MCF 10A (cell line): ENCODE data around the gene OVOL2. TPM values are rescaled to one million over a fixed set of nuclear protein-coding genes. Genes with fewer than 3 reads are reported as not detected.

ENCODE experiments used
- BruUV-seq: library from RNA; stranded (reverse); fragments of 400-500 nt; replicated peaks from 2 replicates; lab custom pipeline; 2021; lab: Mats Ljungman, UMichigan
- CTCF ChIA-PET: fragments of 300-600 bp; sonication (Branson Sonifier 250); formaldehyde crosslinking; extraction: SDS; loops from one replicate; lab custom pipeline; 2021; ENCODE audit warnings: antibody characterized with exemption, inconsistent platforms; lab: Yijun Ruan, JAX
- POLR2A ChIA-PET: fragments of 300-600, 350-650 bp; sonication (Branson Sonifier 250); formaldehyde crosslinking; extraction: SDS; loops from one replicate; lab custom pipeline; 2020; ENCODE audit warnings: antibody characterized with exemption, inconsistent platforms; lab: Yijun Ruan, JAX
- DNase-seq: peaks from one replicate; pipeline ENCODE4 v3.0.0-alpha.2; 2018; ENCODE audit not compliant: unreplicated experiment
- H3K27ac Mint-ChIP-seq: one replicate; pipeline ENCODE4 v1.8.0; 2022; ENCODE audit warnings: mild to moderate bottlenecking, low read depth, mixed read lengths; ENCODE audit not compliant: unreplicated experiment
- H3K27me3 Mint-ChIP-seq: one replicate; pipeline ENCODE4 v1.8.0; 2022; ENCODE audit warnings: mixed read lengths; ENCODE audit not compliant: insufficient read depth, unreplicated experiment
- H3K36me3 Mint-ChIP-seq: one replicate; pipeline ENCODE4 v1.8.0; 2022; ENCODE audit warnings: mild to moderate bottlenecking, moderate library complexity, mixed read lengths; ENCODE audit not compliant: insufficient read depth, unreplicated experiment
- H3K4me1 Mint-ChIP-seq: one replicate; pipeline ENCODE4 v1.8.0; 2022; ENCODE audit warnings: mixed read lengths; ENCODE audit not compliant: insufficient read depth, unreplicated experiment
- H3K4me3 Mint-ChIP-seq: one replicate; pipeline ENCODE4 v1.8.0; 2022; ENCODE audit warnings: mild to moderate bottlenecking, moderate library complexity, mixed read lengths; ENCODE audit not compliant: unreplicated experiment
- H3K9me3 Mint-ChIP-seq: one replicate; pipeline ENCODE4 v1.8.0; 2022; ENCODE audit warnings: mixed read lengths; ENCODE audit not compliant: unreplicated experiment
- intact Hi-C: fragments of 100-400 bp; cut with micrococcal nuclease; formaldehyde crosslinking; loops from 2 replicates; pipeline ENCODE4 v1.14.1; 2022
- total RNA-seq: library from RNA; stranded (reverse); gene quantifications from 2 replicates; pipeline ENCODE4 v1.2.3, GENCODE V29; 2022
- TF ChIP-seq, protein P1 (sequence below): fragments of 200-600 bp; IDR thresholded peaks from one replicate; pipeline ENCODE4 v1.8.0; 2022; ENCODE audit warnings: antibody characterized with exemption, mild to moderate bottlenecking; ENCODE audit not compliant: unreplicated experiment

Gene OVOL2
- total RNA-seq, 1 experiment from 2014 or later: 2.1 TPM

DNA sequence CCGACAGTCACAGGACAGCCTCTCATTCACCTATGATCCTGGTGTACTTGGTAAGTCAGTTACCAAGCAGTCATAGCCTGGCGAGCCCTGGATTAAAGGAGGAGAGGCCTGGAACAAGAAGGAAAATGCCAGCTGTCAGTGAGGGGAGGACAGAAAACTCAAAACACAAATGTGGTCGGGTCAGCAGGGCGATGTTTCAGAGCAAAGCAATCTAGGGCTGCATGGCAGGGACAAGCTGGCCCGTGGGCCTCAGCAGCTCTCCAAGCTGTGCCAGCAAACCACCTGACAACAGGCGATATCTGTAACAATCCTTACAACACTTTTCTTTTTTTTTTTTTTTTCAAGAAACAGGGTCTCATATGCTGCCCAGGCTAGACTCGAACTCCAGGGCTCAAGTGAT, 48.6 kb downstream of the OVOL2 start:
- Mint-ChIP-seq H3K27me3 (no peaks in the 10 kb centered on the region), H3K9me3 (no peaks in the 10 kb centered on the region), H3K27ac (no peak overlapping the region), H3K36me3 (no peaks in the 10 kb centered on the region), H3K4me3 (no peak overlapping the region), H3K4me1 (no peaks in the 10 kb centered on the region)
- TF ChIP-seq, protein P1, sequence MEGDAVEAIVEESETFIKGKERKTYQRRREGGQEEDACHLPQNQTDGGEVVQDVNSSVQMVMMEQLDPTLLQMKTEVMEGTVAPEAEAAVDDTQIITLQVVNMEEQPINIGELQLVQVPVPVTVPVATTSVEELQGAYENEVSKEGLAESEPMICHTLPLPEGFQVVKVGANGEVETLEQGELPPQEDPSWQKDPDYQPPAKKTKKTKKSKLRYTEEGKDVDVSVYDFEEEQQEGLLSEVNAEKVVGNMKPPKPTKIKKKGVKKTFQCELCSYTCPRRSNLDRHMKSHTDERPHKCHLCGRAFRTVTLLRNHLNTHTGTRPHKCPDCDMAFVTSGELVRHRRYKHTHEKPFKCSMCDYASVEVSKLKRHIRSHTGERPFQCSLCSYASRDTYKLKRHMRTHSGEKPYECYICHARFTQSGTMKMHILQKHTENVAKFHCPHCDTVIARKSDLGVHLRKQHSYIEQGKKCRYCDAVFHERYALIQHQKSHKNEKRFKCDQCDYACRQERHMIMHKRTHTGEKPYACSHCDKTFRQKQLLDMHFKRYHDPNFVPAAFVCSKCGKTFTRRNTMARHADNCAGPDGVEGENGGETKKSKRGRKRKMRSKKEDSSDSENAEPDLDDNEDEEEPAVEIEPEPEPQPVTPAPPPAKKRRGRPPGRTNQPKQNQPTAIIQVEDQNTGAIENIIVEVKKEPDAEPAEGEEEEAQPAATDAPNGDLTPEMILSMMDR: no peak
- BruUV-seq: no TSS peak
- ChIA-PET CTCF (no interaction called here), POLR2A (no interaction called here)
- no peak for DNase-seq
- intact Hi-C loops: no loop called here

DNA sequence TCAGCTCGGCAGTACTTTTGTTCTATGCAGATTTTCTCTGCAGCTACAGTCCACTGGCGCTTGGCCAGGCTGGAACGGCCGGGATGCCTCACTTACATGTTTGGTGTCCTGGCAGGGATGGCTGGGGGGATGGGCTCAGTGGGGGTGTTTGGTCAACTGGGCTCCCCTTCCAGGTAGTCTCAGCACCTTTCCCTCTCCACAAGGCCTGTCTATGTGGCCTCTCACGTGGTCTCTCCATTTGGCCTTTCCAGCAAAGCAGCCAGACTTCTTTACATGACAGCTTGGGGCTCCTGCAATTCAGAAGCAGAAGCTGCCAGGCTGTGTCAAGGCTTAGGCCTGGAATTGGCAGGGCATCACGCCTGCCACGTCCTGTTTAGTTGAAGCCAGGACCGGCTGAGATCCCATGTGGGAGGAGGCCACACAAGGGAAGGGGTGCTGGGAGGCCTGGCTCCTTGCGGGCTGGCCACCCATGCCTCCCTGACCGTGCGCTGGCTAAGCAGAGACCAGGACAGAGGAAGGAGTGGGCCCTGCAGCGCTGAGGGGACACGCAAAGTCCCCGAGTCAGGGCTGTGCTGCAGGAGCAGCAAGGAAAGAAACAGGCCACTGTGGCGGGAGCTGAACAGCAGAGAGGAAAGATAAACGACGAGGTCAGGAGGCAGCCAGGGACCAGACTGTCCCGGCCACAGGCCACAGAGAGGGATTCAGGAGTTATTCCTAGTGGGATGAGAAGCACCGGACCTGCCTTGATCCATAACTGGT, 50.0 kb downstream of the OVOL2 start:
- Mint-ChIP-seq H3K9me3 (no peaks in the 10 kb centered on the region), H3K27me3 (no peaks in the 10 kb centered on the region), H3K4me1 (no peaks in the 10 kb centered on the region), H3K36me3 (no peaks in the 10 kb centered on the region), H3K4me3 (no peak overlapping the region), H3K27ac (no peak overlapping the region)
- TF ChIP-seq, protein P1: no peak
- ChIA-PET CTCF (interaction anchor here (0.6 to 1.7 kb wide), 2 partner anchors 12 to 145 kb away, joined by 3 to 6 read pairs; no protein-coding TSS in a partner anchor), POLR2A (no interaction called here)
- intact Hi-C loops: no loop called here
- no peak for DNase-seq
- no TSS peak for BruUV-seq

DNA sequence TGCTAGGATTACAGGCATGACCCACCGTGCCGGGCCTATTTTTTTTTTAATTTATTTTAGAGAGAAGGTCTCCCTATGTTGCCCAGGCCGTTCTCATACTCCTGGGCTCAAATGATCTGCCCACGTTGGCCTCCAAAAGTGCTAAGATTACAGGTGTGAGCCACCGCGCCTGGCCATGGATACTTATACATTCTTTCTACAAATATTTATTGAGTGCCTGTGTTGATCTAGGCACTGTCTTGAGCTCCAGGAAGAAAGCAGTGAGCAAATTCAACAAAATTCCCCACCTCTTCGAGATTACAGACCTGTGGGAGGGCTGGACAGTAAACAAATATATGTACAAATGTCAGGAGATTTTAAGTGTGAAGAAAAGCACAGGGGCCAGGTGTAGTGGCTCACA, 51.0 kb downstream of the OVOL2 start:
- H3K4me1 Mint-ChIP-seq: peaks cover 1% of the 10 kb centered on the region
- intact Hi-C loops: no loop called here
- ChIA-PET POLR2A (no interaction called here), CTCF (interaction anchor here (0.5 to 1.7 kb wide), 4 partner anchors 11 to 422 kb away, joined by 3 to 6 read pairs (median 3); no protein-coding TSS in a partner anchor)
- H3K36me3 Mint-ChIP-seq: no peaks in the 10 kb centered on the region
- no peak overlapping the region for H3K4me3 Mint-ChIP-seq
- no peak for DNase-seq
- H3K27ac Mint-ChIP-seq: no peak overlapping the region
- TF ChIP-seq, protein P1: no peak
- no peaks in the 10 kb centered on the region for H3K9me3 Mint-ChIP-seq
- no peaks in the 10 kb centered on the region for H3K27me3 Mint-ChIP-seq
- BruUV-seq: no TSS peak

DNA sequence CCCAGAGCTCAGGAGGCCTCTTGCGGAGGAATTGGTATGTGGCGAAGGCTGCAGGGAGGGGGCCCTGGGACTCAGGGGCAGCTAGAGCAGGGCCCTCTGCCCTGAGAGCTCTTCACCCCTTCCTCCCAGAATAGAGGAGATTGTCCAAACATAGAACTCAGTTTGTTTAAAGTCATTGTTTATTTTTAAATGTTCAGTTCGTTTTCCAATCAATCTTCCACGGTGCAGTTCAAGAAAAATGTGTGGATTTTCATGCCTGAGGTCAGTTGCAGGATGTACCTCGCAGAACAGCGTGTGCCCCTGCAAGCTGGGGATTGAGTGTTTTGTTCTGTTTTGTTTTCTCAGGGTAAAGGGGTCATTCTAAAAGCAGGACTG, 51.7 kb downstream of the OVOL2 start:
- ChIA-PET CTCF (interaction anchor here (0.5 to 1.7 kb wide), 2 partner anchors 10 to 422 kb away, joined by 3 to 5 read pairs; no protein-coding TSS in a partner anchor), POLR2A (interaction anchor here (0.6 kb wide), 1 partner anchor 354 kb away, joined by 3 read pairs; no protein-coding TSS in a partner anchor)
- TF ChIP-seq, protein P1: no peak
- Mint-ChIP-seq H3K4me3 (no peak overlapping the region), H3K36me3 (no peaks in the 10 kb centered on the region), H3K27ac (no peak overlapping the region), H3K9me3 (no peaks in the 10 kb centered on the region), H3K4me1 (peaks cover 8% of the 10 kb centered on the region), H3K27me3 (no peaks in the 10 kb centered on the region)
- intact Hi-C loops: no loop called here
- DNase-seq: no peak
- BruUV-seq: no TSS peak
